ENCODE measurements around the gene XRCC6.

- TF ChIP-seq CTCF (IDR thresholded peaks at IDR 0.05) (no peak), EP300 (IDR thresholded peaks at IDR 0.05) (no peak)
Observed at GRCh38 chr22:41659941-41660340, 38.8 kb downstream of the XRCC6 start.
